Measurements from ENCODE around the gene BUD13.

DNA sequence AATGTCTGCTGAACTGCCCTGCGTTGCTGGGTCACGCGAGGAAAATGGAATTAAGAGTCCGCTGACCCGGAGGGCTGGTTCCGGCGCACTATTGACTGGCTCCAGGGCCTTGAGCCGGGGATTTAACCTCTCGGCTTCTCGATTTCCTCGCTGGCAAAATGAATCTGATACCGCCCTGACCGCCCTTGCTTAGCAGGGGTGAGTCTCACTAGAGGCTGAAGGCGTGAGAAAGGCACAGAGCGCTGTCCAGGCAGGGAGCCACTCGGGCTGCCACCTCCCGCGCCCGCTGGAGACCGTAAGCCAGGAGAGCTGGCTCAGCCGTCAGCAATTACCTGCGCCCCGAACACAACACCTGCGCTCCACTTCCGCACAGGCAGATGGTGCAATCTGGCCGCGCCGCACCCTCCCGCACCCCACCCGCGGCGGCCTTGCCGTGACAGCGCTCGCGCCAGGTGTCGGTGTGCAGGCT, 65.6 kb downstream of the BUD13 start:
- TF ChIP-seq, protein P1, sequence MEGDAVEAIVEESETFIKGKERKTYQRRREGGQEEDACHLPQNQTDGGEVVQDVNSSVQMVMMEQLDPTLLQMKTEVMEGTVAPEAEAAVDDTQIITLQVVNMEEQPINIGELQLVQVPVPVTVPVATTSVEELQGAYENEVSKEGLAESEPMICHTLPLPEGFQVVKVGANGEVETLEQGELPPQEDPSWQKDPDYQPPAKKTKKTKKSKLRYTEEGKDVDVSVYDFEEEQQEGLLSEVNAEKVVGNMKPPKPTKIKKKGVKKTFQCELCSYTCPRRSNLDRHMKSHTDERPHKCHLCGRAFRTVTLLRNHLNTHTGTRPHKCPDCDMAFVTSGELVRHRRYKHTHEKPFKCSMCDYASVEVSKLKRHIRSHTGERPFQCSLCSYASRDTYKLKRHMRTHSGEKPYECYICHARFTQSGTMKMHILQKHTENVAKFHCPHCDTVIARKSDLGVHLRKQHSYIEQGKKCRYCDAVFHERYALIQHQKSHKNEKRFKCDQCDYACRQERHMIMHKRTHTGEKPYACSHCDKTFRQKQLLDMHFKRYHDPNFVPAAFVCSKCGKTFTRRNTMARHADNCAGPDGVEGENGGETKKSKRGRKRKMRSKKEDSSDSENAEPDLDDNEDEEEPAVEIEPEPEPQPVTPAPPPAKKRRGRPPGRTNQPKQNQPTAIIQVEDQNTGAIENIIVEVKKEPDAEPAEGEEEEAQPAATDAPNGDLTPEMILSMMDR (IDR thresholded peaks at IDR 0.05) = no peak
- TF ChIP-seq POLR2A (IDR thresholded peaks at IDR 0.05) = no peak

Data from body of pancreas (tissue), 4 donors.